Measurements from ENCODE around the gene NGDN. TPM values are rescaled to one million over a fixed set of nuclear protein-coding genes. Genes with fewer than 3 reads are reported as not detected.
A peak's percentile ranks its signal among the peaks of the same experiment; 100 is the strongest.
"Not testable (repeated sequence)": the region's sequence is repeated elsewhere in the genome, so short reads cannot be mapped to it uniquely, and the experiment has no call there.

NGDN gene, protein sequence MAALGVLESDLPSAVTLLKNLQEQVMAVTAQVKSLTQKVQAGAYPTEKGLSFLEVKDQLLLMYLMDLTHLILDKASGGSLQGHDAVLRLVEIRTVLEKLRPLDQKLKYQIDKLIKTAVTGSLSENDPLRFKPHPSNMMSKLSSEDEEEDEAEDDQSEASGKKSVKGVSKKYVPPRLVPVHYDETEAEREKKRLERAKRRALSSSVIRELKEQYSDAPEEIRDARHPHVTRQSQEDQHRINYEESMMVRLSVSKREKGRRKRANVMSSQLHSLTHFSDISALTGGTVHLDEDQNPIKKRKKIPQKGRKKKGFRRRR
- total RNA-seq (45.8 TPM), polyA plus RNA-seq (ENCODE audit: insufficient read depth in 1 of 8, insufficient read length in 8 of 8, low replicate concordance in 1 of 8) (10 to 100 TPM; 37.0 to 46.9 (median 39.6) TPM)
- long read RNA-seq, donor 1, transcript NGDN-202 (11 exons, 1,143 nt), result major isoform, 8 of 17 reads
- long read RNA-seq, donor 1, partial matches to known transcripts, result 9 of 17 reads
- long read RNA-seq, donor 1, other reads (novel, unspliced or antisense), result 0 of 17 reads
- long read RNA-seq, donor 2, partial matches to known transcripts, result 0 of 1 reads
- long read RNA-seq, donor 2, other reads (novel, unspliced or antisense), result 0 of 1 reads
- long read RNA-seq, donor 3, transcript NGDN-202 (11 exons, 1,143 nt), result major isoform, 16 of 27 reads
- long read RNA-seq, donor 3, partial matches to known transcripts, result 11 of 27 reads
- long read RNA-seq, donor 3, other reads (novel, unspliced or antisense), result 0 of 27 reads
- long read RNA-seq, donor 4, transcript NGDN-202 (11 exons, 1,143 nt), result major isoform, 9 of 14 reads
- long read RNA-seq, donor 4, partial matches to known transcripts, result 5 of 14 reads
- long read RNA-seq, donor 4, other reads (novel, unspliced or antisense), result 0 of 14 reads
- long read RNA-seq, donor 5, transcript NGDN-202 (11 exons, 1,143 nt), result major isoform, 32 of 65 reads
- long read RNA-seq, donor 5, partial matches to known transcripts, result 32 of 65 reads
- long read RNA-seq, donor 5, other reads (novel, unspliced or antisense), result 0 of 65 reads
- long read RNA-seq, donor 6, transcript NGDN-202 (11 exons, 1,143 nt), result major isoform, 24 of 50 reads
- long read RNA-seq, donor 6, partial matches to known transcripts, result 21 of 50 reads
- long read RNA-seq, donor 6, other reads (novel, unspliced or antisense), result 0 of 50 reads
- long read RNA-seq, donor 7, transcript NGDN-202 (11 exons, 1,143 nt), result major isoform, 18 of 28 reads
- long read RNA-seq, donor 7, partial matches to known transcripts, result 9 of 28 reads
- long read RNA-seq, donor 7, other reads (novel, unspliced or antisense), result 0 of 28 reads
- long read RNA-seq, donor 8, transcript NGDN-202 (11 exons, 1,143 nt), result major isoform, 19 of 26 reads
- long read RNA-seq, donor 8, partial matches to known transcripts, result 5 of 26 reads
- long read RNA-seq, donor 8, other reads (novel, unspliced or antisense), result 0 of 26 reads
- long read RNA-seq, donor 9, transcript NGDN-202 (11 exons, 1,143 nt), result major isoform, 9 of 18 reads
- long read RNA-seq, donor 9, partial matches to known transcripts, result 7 of 18 reads
- long read RNA-seq, donor 9, other reads (novel, unspliced or antisense), result 0 of 18 reads
- long read RNA-seq, donor 10, transcript NGDN-202 (11 exons, 1,143 nt), result major isoform, 10 of 62 reads
- long read RNA-seq, donor 10, partial matches to known transcripts, result 51 of 62 reads
- long read RNA-seq, donor 10, other reads (novel, unspliced or antisense), result 0 of 62 reads
- long read RNA-seq, donor 11, transcript NGDN-202 (11 exons, 1,143 nt), result major isoform, 15 of 25 reads
- long read RNA-seq, donor 11, partial matches to known transcripts, result 9 of 25 reads
- long read RNA-seq, donor 11, other reads (novel, unspliced or antisense), result 0 of 25 reads

GRCh38 chr14:23469127-23469905 is at the start of gene NGDN:
Gene NGDN (plus strand): TSS chr14:23469703. CDS start chr14:23469716, 13 bp downstream.
- WGBS (ENCODE audit: insufficient coverage), result 0% methylated on average over 25 of the region's 41 CpGs
- peak; percentile 100 for DNase-seq
- Histone ChIP-seq H3K4me3 (ENCODE audit: low read length) (peak within 1 kb of the TSS; percentile 74), H3K27ac (ENCODE audit: low read length) (peak within 1 kb of the TSS; percentile 92), H3K36me3 (ENCODE audit: control insufficient read depth, insufficient read depth, low read length) (peaks cover 25% of the 10 kb centered on the region), H3K4me1 (ENCODE audit: control insufficient read depth, insufficient read depth, low read length) (peaks cover 9% of the 10 kb centered on the region), H3K9me3 (replicated peaks; ENCODE audit: control insufficient read depth, low read depth, low read length) (no peaks in the 10 kb centered on the region), H3K27me3 (ENCODE audit: control insufficient read depth, insufficient read depth, low read length) (no peaks in the 10 kb centered on the region)

GRCh38 chr14:23421594-23421993 is 47.9 kb upstream of the NGDN start:
- Histone ChIP-seq H3K9me3 (replicated peaks; ENCODE audit: control insufficient read depth, low read depth, low read length) (no peaks in the 10 kb centered on the region), H3K27ac (ENCODE audit: low read length) (no peak overlapping the region), H3K4me1 (ENCODE audit: control insufficient read depth, insufficient read depth, low read length) (no peaks in the 10 kb centered on the region), H3K36me3 (ENCODE audit: control insufficient read depth, insufficient read depth, low read length) (no peaks in the 10 kb centered on the region), H3K27me3 (ENCODE audit: control insufficient read depth, insufficient read depth, low read length) (no peaks in the 10 kb centered on the region), H3K4me3 (ENCODE audit: low read length) (no peak overlapping the region)
- no peak for DNase-seq

GRCh38 chr14:23423657-23424056 is 45.8 kb upstream of the NGDN start:
- 80% methylated on average over 5 of the region's 6 CpGs for WGBS (ENCODE audit: insufficient coverage)
- Histone ChIP-seq H3K9me3 (replicated peaks; ENCODE audit: control insufficient read depth, low read depth, low read length) (no peaks in the 10 kb centered on the region), H3K4me1 (ENCODE audit: control insufficient read depth, insufficient read depth, low read length) (no peaks in the 10 kb centered on the region), H3K36me3 (ENCODE audit: control insufficient read depth, insufficient read depth, low read length) (peaks cover 3% of the 10 kb centered on the region), H3K27ac (ENCODE audit: low read length) (no peak overlapping the region), H3K4me3 (ENCODE audit: low read length) (no peak overlapping the region), H3K27me3 (ENCODE audit: control insufficient read depth, insufficient read depth, low read length) (no peaks in the 10 kb centered on the region)
- DNase-seq, result no peak

DNA sequence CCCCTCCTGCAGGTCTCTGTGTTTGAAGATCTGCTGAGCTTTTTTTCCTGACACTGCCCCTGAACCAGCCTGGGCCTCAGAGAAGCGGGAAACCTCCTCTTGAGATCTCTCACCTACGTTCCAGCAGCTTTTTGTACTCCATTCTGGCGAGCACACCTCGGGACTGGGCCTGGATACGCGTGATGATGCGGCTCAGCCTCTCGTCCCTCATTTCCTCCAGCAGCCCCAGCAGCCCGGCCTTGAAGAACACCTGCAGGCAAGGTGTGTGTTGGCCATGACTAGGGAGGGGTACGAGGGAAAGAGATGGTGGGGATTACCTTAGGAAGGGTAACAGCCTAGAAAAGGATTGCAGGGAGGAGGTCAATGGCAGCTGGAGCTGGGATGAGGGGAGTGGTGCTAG is 44.3 kb upstream of the NGDN start:
- peaks cover 2% of the 10 kb centered on the region for H3K4me1 ChIP-seq (ENCODE audit: control insufficient read depth, insufficient read depth, low read length)
- H3K27me3 ChIP-seq (ENCODE audit: control insufficient read depth, insufficient read depth, low read length), result no peaks in the 10 kb centered on the region
- 70% methylated on average over 10 of the region's 10 CpGs for WGBS (ENCODE audit: insufficient coverage)
- peaks cover 6% of the 10 kb centered on the region for H3K36me3 ChIP-seq (ENCODE audit: control insufficient read depth, insufficient read depth, low read length)
- no peak overlapping the region for H3K27ac ChIP-seq (ENCODE audit: low read length)
- no peak overlapping the region for H3K4me3 ChIP-seq (ENCODE audit: low read length)
- no peak for DNase-seq
- H3K9me3 ChIP-seq (replicated peaks; ENCODE audit: control insufficient read depth, low read depth, low read length), result no peaks in the 10 kb centered on the region

GRCh38 chr14:23425798-23426197 is 43.7 kb upstream of the NGDN start:
- not testable (repeated sequence) for DNase-seq; H3K9me3 ChIP-seq (replicated peaks; ENCODE audit: control insufficient read depth, low read depth, low read length); H3K27me3 ChIP-seq (ENCODE audit: control insufficient read depth, insufficient read depth, low read length); H3K27ac ChIP-seq (ENCODE audit: low read length); H3K4me3 ChIP-seq (ENCODE audit: low read length); H3K36me3 ChIP-seq (ENCODE audit: control insufficient read depth, insufficient read depth, low read length); H3K4me1 ChIP-seq (ENCODE audit: control insufficient read depth, insufficient read depth, low read length)
- 100% methylated on average over 1 of the region's 6 CpGs for WGBS (ENCODE audit: insufficient coverage)

GRCh38 chr14:23428686-23429495 is 40.6 kb upstream of the NGDN start:
- Histone ChIP-seq H3K27ac (ENCODE audit: low read length) (no peak overlapping the region), H3K9me3 (replicated peaks; ENCODE audit: control insufficient read depth, low read depth, low read length) (no peaks in the 10 kb centered on the region), H3K4me1 (ENCODE audit: control insufficient read depth, insufficient read depth, low read length) (peaks cover 6% of the 10 kb centered on the region), H3K4me3 (ENCODE audit: low read length) (no peak overlapping the region), H3K36me3 (ENCODE audit: control insufficient read depth, insufficient read depth, low read length) (peaks cover 6% of the 10 kb centered on the region), H3K27me3 (ENCODE audit: control insufficient read depth, insufficient read depth, low read length) (no peaks in the 10 kb centered on the region)
- 86% methylated on average over 4 of the region's 13 CpGs for WGBS (ENCODE audit: insufficient coverage)
- DNase-seq, result no peak

GRCh38 chr14:23430016-23430722 is 39.3 kb upstream of the NGDN start:
- H3K27ac ChIP-seq (ENCODE audit: low read length), result no peak overlapping the region
- 81% methylated on average over 8 of the region's 10 CpGs for WGBS (ENCODE audit: insufficient coverage)

GRCh38 chr14:23430723-23431085 is 38.8 kb upstream of the NGDN start:
- Histone ChIP-seq H3K36me3 (ENCODE audit: control insufficient read depth, insufficient read depth, low read length) (peaks cover 6% of the 10 kb centered on the region), H3K4me3 (ENCODE audit: low read length) (no peak overlapping the region)

More at GRCh38 chr14:23430016-23430722, 39.3 kb upstream of the NGDN start:
- H3K27me3 ChIP-seq (ENCODE audit: control insufficient read depth, insufficient read depth, low read length), result no peaks in the 10 kb centered on the region
- H3K9me3 ChIP-seq (replicated peaks; ENCODE audit: control insufficient read depth, low read depth, low read length), result no peaks in the 10 kb centered on the region
- DNase-seq, result no peak
- H3K4me3 ChIP-seq (ENCODE audit: low read length), result peak overlapping the region; percentile 8
- H3K36me3 ChIP-seq (ENCODE audit: control insufficient read depth, insufficient read depth, low read length), result peaks cover 6% of the 10 kb centered on the region
- peaks cover 12% of the 10 kb centered on the region for H3K4me1 ChIP-seq (ENCODE audit: control insufficient read depth, insufficient read depth, low read length)

More at GRCh38 chr14:23430723-23431085, 38.8 kb upstream of the NGDN start:
- Histone ChIP-seq H3K9me3 (replicated peaks; ENCODE audit: control insufficient read depth, low read depth, low read length) (no peaks in the 10 kb centered on the region), H3K27ac (ENCODE audit: low read length) (peak overlapping the region; percentile 6), H3K4me1 (ENCODE audit: control insufficient read depth, insufficient read depth, low read length) (peaks cover 18% of the 10 kb centered on the region), H3K27me3 (ENCODE audit: control insufficient read depth, insufficient read depth, low read length) (no peaks in the 10 kb centered on the region)
- DNase-seq, result peak; percentile 58
- 36% methylated on average over 2 of the region's 2 CpGs for WGBS (ENCODE audit: insufficient coverage)
